ENCODE data around the gene CA10. TPM values are rescaled to one million over a fixed set of nuclear protein-coding genes. Genes with fewer than 3 reads are reported as not detected.

Gene CA10
- total and polyA plus RNA-seq, 9 of the 15 experiments (the other 6 are each of a cell fraction or from before 2014, with no cell fraction given): not detected

- no peak for DNase-seq (ENCODE audit: extremely low read depth in 1 of 4, low spot score in 3 of 4)
- CTCF ChIA-PET (ENCODE audit: low intra/inter-chr PET ratio): no interaction called here
- intact Hi-C loops (cut with micrococcal nuclease): no loop called here
- H3K9me1 ChIP-seq (ENCODE audit: control insufficient read depth, insufficient read depth, low read length): no peaks in the 10 kb centered on the region
- no peak for ATAC-seq
- no peaks in the 10 kb centered on the region for H3K79me2 ChIP-seq (ENCODE audit: control insufficient read depth, insufficient read depth, low read length)
- no peaks in the 10 kb centered on the region for H3K4me1 ChIP-seq (replicated peaks in 1 of 2; ENCODE audit: control insufficient read depth in 2 of 2, insufficient read depth in 2 of 2, low read length in 2 of 2)
- H3K27ac ChIP-seq (ENCODE audit: extremely low read depth, low read depth, low read length): no peak overlapping the region
- H3K9ac ChIP-seq (ENCODE audit: insufficient read depth in 1 of 2, low read depth in 2 of 2, low read length in 2 of 2): no peak overlapping the region
- POLR2A ChIA-PET: no interaction called here
- H3K36me3 ChIP-seq (ENCODE audit: control insufficient read depth, insufficient read depth, low read length): no peaks in the 10 kb centered on the region
- no peak overlapping the region for H2AFZ ChIP-seq (ENCODE audit: low read depth, low read length)
- no peak overlapping the region for H3K4me3 ChIP-seq
- H3K27me3 ChIP-seq (ENCODE audit: control insufficient read depth in 2 of 2, insufficient read depth in 2 of 2, low read length in 2 of 2): no peaks in the 10 kb centered on the region
- TF ChIP-seq NCOA4 (IDR thresholded peaks at IDR 0.05; ENCODE audit: partially characterized antibody): no peak
- TF ChIP-seq NBN (IDR thresholded peaks at IDR 0.05; ENCODE audit: low read depth): no peak
- no peak for TF ChIP-seq ZSCAN32 (CRISPR knock-in tag; IDR thresholded peaks at IDR 0.05)
- no peak for TF ChIP-seq ZNF407 (IDR thresholded peaks at IDR 0.05; ENCODE audit: low read depth)
- no peak for TF ChIP-seq ARID3B (CRISPR knock-in tag; IDR thresholded peaks at IDR 0.05; ENCODE audit: borderline replicate concordance)
- no peak for TF ChIP-seq SIRT6 (IDR thresholded peaks at IDR 0.05; ENCODE audit: low read depth, low read length)
- TF ChIP-seq ZNF511 (CRISPR knock-in tag; IDR thresholded peaks at IDR 0.05): no peak
- TF ChIP-seq FOXM1 (IDR thresholded peaks at IDR 0.05; ENCODE audit: low read depth): no peak
- no peak for TF ChIP-seq FOXM1 (CRISPR knock-in tag; IDR thresholded peaks at IDR 0.05; ENCODE audit: low read depth)
- no peak for TF ChIP-seq USF2 (CRISPR knock-in tag; IDR thresholded peaks at IDR 0.05)
- H3K9me3 ChIP-seq (replicated peaks; ENCODE audit: control insufficient read depth, insufficient read depth, low read depth, low read length): 0 out of 2 replicates have a peak, but pooled peaks cover 1% of the 10 kb centered on the region
- no TSS peak for BruUV-seq (replicated peaks)
- in situ Hi-C loops (cut with MboI): no loop called here
- no peaks in the 10 kb centered on the region for H4K20me1 ChIP-seq (replicated peaks; ENCODE audit: control insufficient read depth, insufficient read depth, low read length)
- FAIRE-seq: no peak
- H3K4me2 ChIP-seq (ENCODE audit: insufficient read depth, low read length): no peak overlapping the region
These were observed 162.6 kb downstream of the CA10 start for GRCh38 chr17:51995797-51996403.

Data from K562 (cell line).